ENCODE measurements around the gene FADS2.

DNA sequence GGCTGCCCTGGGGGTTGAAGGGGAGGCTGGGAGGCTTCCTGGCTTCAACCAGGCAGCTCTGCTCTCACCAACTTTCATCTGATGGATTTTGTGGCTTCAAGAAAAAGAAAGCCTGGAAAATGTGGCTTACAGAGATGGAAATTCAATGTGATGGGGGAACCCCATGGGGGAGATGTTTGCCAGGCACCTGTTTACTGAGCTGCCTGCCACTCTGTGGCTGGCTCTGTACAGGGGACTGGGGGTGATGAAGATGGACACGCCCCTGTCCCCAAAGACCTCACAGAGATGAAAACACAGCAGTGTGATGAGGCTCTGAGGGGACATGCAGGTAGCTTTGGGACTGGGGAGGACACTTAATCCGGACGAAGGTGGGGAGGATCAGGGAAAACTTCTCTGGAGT, 45.8 kb upstream of the FADS2 start:
- TF ChIP-seq, protein P1, sequence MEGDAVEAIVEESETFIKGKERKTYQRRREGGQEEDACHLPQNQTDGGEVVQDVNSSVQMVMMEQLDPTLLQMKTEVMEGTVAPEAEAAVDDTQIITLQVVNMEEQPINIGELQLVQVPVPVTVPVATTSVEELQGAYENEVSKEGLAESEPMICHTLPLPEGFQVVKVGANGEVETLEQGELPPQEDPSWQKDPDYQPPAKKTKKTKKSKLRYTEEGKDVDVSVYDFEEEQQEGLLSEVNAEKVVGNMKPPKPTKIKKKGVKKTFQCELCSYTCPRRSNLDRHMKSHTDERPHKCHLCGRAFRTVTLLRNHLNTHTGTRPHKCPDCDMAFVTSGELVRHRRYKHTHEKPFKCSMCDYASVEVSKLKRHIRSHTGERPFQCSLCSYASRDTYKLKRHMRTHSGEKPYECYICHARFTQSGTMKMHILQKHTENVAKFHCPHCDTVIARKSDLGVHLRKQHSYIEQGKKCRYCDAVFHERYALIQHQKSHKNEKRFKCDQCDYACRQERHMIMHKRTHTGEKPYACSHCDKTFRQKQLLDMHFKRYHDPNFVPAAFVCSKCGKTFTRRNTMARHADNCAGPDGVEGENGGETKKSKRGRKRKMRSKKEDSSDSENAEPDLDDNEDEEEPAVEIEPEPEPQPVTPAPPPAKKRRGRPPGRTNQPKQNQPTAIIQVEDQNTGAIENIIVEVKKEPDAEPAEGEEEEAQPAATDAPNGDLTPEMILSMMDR (IDR thresholded peaks at IDR 0.05) = no peak
- no peak for TF ChIP-seq POLR2A (IDR thresholded peaks at IDR 0.05)
